Neural crest cell (in vitro differentiated cells): ENCODE data around the gene KLHL30. TPM values are rescaled to one million over a fixed set of nuclear protein-coding genes. Genes with fewer than 3 reads are reported as not detected.

ENCODE experiments used
- DNase-seq: peaks from one replicate; pipeline ENCODE4 v3.0.0; 2021; ENCODE audit warnings: low read depth, mixed read lengths, low spot score
- H3K27ac Mint-ChIP-seq: one replicate; pipeline ENCODE4 v1.8.0; 2021; ENCODE audit warnings: mild to moderate bottlenecking, mixed read lengths; ENCODE audit not compliant: unreplicated experiment
- H3K27me3 Mint-ChIP-seq: 2 replicates; pipeline ENCODE4 v1.8.0; 2021; ENCODE audit warnings: low read depth, mild to moderate bottlenecking, mixed read lengths
- H3K36me3 Mint-ChIP-seq: 2 replicates; pipeline ENCODE4 v1.8.0; 2021; ENCODE audit warnings: low read depth, mild to moderate bottlenecking, mixed read lengths
- H3K4me1 Mint-ChIP-seq: 2 replicates; pipeline ENCODE4 v1.8.0; 2021; ENCODE audit warnings: mixed read lengths
- H3K4me3 Mint-ChIP-seq: one replicate; pipeline ENCODE4 v1.8.0; 2021; ENCODE audit warnings: mild to moderate bottlenecking, mixed read lengths
- H3K9me3 Mint-ChIP-seq: 2 replicates; pipeline ENCODE4 v1.8.0; 2021; ENCODE audit warnings: mixed read lengths
- CTCF ChIP-seq: fragments of 200-600 bp; sonication (generic); conservative IDR thresholded peaks from 2 replicates; pipeline ENCODE4 v1.5.0; 2021; ENCODE audit warnings: antibody characterized with exemption, mild to moderate bottlenecking
- total RNA-seq: library from RNA; stranded (reverse); gene quantifications from 2 replicates; pipeline ENCODE4 v1.2.1, GENCODE V29; 2021

The KLHL30 gene
- total RNA-seq, 1 donor from 2014 or later = 0.23 TPM

DNA sequence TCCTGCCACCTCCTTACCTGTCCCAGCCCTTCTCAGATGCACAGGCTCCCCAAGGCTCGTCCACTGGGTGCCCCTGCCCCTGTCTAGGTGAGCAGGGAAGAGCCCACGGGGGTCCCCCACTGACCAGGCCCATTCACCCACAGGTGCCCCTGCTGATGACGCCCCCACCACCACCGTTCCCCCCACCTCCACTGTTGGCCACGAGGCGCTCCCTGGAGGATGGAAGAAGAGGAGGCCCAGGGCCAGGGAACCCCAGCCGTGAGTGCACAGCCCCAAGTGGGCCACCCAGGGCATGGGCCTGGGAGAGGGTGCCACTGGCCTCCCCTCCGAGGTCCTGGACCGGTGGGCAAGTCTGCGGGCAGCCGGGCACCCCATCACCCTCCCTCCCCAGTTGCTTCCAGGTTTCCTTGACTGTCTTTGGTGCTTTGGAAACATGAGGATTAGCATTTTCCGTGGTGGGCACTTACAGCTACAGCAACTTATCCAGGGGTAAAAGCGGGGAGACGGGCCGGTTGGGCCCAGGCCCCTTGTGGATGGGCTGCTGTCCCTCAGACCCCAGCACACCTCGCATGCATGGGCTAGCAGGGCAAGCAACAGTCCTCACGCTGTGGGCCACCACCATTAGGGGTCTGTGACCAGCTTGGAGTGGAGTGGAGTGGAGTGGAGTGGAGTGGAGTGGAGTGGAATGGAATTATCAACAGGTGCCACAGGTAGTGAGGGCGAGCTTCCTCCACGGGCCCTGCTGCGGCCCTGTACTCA lies 13.2 kb upstream of the KLHL30 start:
- no peaks in the 10 kb centered on the region for H3K4me1 Mint-ChIP-seq
- H3K27ac Mint-ChIP-seq = no peak overlapping the region
- no peak for DNase-seq
- no peaks in the 10 kb centered on the region for H3K27me3 Mint-ChIP-seq
- no peaks in the 10 kb centered on the region for H3K9me3 Mint-ChIP-seq
- no peaks in the 10 kb centered on the region for H3K36me3 Mint-ChIP-seq
- no peak for TF ChIP-seq CTCF
- H3K4me3 Mint-ChIP-seq = no peak overlapping the region

DNA sequence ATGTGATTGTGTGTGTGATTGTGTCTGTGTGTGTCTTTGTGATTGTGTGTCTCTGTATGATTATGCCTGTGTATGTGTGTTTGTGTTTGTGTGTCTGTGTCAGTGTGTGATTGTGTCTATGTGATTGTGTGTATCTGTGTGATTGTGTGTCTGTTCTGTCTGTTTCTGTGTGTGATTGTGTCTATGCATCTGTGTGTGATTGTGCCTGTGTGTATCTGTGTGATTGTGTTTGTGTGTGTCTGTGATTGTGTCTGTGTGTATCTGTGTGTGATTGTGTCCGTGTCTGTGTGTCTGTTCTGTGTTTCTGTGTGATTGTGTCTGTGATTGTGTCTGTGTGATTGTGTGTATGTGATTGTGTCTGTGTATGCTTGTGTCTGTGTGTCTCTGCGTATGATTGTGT lies 12.1 kb upstream of the KLHL30 start:
- no peak for TF ChIP-seq CTCF
- no peak overlapping the region for H3K4me3 Mint-ChIP-seq
- H3K4me1 Mint-ChIP-seq = no peaks in the 10 kb centered on the region
- H3K27ac Mint-ChIP-seq = no peak overlapping the region
- H3K27me3 Mint-ChIP-seq = no peaks in the 10 kb centered on the region
- no peaks in the 10 kb centered on the region for H3K9me3 Mint-ChIP-seq
- H3K36me3 Mint-ChIP-seq = no peaks in the 10 kb centered on the region
- no peak for DNase-seq

GRCh38 chr2:238126775-238127164 lies 11.7 kb upstream of the KLHL30 start:
- Mint-ChIP-seq H3K4me1 (no peaks in the 10 kb centered on the region), H3K27me3 (no peaks in the 10 kb centered on the region), H3K4me3 (no peak overlapping the region), H3K36me3 (no peaks in the 10 kb centered on the region), H3K27ac (no peak overlapping the region), H3K9me3 (no peaks in the 10 kb centered on the region)
- no peak for DNase-seq
- no peak for TF ChIP-seq CTCF

GRCh38 chr2:238127165-238128060 lies 11.1 kb upstream of the KLHL30 start:
- Mint-ChIP-seq H3K4me1 (no peaks in the 10 kb centered on the region), H3K9me3 (no peaks in the 10 kb centered on the region), H3K27me3 (no peaks in the 10 kb centered on the region), H3K4me3 (no peak overlapping the region), H3K36me3 (no peaks in the 10 kb centered on the region), H3K27ac (peak overlapping the region; percentile 30)
- no peak for TF ChIP-seq CTCF
- DNase-seq = no peak

DNA sequence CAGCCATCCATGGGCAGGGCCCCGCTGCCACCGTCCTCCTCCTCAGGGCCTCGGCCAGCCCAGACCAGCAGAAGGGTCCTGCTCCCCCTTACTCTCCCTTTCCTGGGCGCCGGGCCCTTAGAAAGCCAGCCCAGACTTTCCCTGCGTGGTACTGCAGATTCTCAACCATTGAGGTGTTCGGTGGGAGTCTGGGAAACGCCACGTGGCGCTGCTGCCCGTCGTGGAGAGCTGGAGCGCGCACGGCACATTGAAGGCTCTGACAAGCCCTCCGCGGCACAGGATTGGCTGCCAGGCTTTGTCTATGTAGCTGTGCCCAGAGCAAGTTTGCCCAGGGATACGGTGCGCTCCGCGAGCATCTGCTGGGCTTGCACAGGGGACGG lies 10.4 kb upstream of the KLHL30 start:
- no peaks in the 10 kb centered on the region for H3K36me3 Mint-ChIP-seq
- H3K4me1 Mint-ChIP-seq = no peaks in the 10 kb centered on the region
- no peak for TF ChIP-seq CTCF
- no peaks in the 10 kb centered on the region for H3K9me3 Mint-ChIP-seq
- H3K4me3 Mint-ChIP-seq = no peak overlapping the region
- no peak for DNase-seq
- H3K27me3 Mint-ChIP-seq = no peaks in the 10 kb centered on the region
- H3K27ac Mint-ChIP-seq = no peak overlapping the region
